GM18909 (cell line): Measurements from ENCODE around the gene BCAR3.
"Not testable (repeated sequence)": the region's sequence is repeated elsewhere in the genome, so short reads cannot be mapped to it uniquely, and the experiment has no call there.

Source experiments
- ATAC-seq: cut with Tn5 transposase; IDR thresholded peaks from one replicate; pipeline ENCODE4 v1.9.1; 2021; ENCODE audit warnings: mild to moderate bottlenecking; ENCODE audit not compliant: unreplicated experiment, poor library complexity

BCAR3 gene

GRCh38 chr1:93559695-93560094 is 121.9 kb downstream of the BCAR3 start:
- ATAC-seq = no peak

DNA sequence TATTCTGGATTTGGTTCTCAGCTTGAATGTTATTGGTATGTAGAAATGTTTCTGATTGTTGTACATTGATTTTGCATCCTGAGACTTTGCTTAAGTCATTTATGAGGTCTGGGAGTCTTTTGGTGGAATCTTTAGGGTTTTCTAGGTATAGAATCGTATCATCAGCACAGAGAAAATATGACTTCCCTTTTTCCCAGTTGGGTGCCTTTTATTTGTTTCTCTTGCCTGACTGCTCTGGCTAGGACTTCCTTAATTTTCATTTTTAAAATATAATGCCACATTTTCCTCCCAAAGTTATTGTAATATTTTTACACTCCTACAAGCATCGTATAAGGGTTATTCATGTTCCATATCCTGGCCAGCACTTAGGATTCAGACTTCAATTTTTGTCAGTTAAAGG is 122.6 kb downstream of the BCAR3 start:
- no peak for ATAC-seq

GRCh38 chr1:93556291-93556690 is 125.3 kb downstream of the BCAR3 start:
- no peak for ATAC-seq

- no peak for ATAC-seq
Measured at GRCh38 chr1:93554883-93555872, 126.5 kb downstream of the BCAR3 start.

GRCh38 chr1:93553886-93554490 is 127.6 kb downstream of the BCAR3 start:
- not testable (repeated sequence) for ATAC-seq

- no peak for ATAC-seq
Measured at GRCh38 chr1:93552741-93553455, 128.7 kb downstream of the BCAR3 start.

DNA sequence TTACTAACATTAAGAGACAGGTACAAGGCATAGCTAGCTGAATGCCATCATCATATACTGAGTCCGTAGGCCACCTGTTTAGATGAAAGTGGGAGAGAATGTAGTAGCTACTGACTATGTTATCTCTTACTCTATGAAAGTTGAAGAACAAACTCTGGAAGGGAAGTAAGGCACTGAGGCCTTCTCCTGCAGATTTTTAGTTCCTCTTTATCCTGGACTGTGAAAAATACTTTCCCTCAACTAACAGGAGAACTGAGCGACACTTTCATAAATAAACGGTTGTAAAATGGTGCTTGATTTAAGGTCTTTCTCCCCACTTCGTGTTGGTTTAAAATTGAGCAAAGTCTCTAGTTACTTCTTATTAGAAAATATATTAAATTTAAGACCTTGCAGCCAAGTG is 131.8 kb downstream of the BCAR3 start:
- no peak for ATAC-seq

DNA sequence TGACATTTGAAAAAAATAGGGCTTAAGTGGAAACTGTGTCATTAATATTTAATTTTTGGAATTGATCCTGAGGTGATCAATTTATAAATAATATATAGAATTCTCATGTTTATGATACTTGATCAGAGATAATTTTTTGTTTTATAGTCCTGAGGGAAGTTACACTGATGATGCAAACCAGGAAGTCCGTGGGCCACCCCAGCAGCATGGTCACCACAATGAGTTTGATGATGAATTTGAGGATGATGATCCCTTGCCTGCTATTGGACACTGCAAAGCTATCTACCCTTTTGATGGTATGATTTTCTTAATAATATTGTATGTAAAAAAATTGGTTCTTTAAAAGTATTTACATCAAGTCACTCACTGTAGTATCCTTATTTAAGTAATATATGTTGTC is 132.5 kb downstream of the BCAR3 start:
- ATAC-seq = no peak

GRCh38 chr1:93546162-93546863 is 135.3 kb downstream of the BCAR3 start:
- ATAC-seq = no peak

DNA sequence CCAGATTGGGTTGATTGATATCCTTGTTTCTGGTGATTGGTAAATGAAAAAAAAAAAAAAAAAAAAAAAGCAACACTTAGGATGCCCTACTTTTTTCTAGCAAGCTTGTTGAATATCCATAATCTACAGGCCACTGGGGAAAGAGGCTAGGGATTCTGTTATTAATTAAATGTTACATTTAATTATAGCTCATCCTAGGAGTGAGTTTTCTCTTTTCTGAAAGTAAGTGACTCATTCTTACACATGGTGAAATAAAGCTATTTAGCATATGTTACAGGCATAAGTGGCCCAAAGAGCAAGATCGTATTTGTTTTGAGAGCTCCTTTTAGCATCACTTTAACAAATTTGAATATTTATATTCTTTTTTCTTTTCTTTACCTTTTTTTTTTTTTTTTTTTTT is 139.2 kb downstream of the BCAR3 start:
- no peak for ATAC-seq

GRCh38 chr1:93541045-93541444 is 140.6 kb downstream of the BCAR3 start:
- ATAC-seq = no peak

DNA sequence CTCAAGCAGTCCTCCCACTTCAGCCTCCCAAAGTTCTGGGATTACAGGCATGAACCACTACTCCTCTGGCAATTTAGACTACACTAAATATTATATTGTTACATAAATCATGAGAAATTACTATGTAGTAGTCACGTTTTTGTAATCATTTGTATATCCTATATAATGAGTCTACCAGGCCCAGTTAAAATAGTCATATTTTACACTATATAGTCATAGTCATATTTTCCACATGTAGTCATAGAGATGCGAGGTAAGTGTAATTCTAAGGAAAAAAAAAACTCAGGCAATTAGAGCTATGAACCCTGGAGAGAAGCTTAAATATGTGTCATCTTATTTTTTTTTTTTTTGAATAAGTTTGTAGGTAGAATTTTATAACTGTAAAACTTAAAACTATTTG is 143.7 kb downstream of the BCAR3 start:
- ATAC-seq = no peak

GRCh38 chr1:93537396-93537795 is 144.2 kb downstream of the BCAR3 start:
- no peak for ATAC-seq

DNA sequence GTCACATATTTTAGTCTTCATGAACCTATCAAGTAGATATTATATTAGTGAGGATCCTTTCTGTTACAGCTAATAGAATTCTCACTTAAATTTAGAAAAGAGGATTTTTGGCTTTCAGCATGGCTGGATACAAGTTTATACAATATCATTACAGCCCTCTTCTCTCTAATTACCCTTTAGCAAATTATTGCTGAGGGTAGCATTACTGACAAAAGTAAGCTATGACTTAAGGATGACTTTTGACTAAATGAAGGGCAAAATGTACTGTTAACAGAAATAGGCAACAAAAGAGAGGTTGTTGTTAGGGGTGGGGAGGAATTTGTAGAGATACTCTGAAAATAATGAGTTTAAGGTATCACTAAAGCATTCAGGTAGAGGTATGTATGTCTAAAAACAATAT is 148.0 kb downstream of the BCAR3 start:
- ATAC-seq = no peak

GRCh38 chr1:93532780-93533378 is 148.8 kb downstream of the BCAR3 start:
- no peak for ATAC-seq

DNA sequence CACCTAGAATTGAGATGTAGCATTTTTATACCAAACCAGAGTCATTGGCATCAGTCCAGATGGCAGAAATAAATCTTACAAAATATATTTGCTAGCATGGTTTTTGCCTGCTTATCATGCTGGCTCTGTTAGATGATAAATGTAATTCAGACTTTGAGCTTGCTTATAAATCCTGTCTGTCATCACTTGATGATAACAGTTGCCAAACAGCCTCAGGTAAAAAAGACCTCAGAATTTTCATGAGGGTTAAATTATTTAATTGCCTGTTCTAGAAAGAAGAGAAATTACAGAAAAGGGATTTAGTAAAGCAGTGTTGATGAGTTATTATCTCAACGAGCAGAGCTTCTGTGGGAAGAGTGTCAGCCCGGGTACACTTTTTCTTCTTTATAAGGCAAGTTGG is 150.4 kb downstream of the BCAR3 start:
- ATAC-seq = no peak

- ATAC-seq = no peak
Measured at GRCh38 chr1:93528412-93528811, 153.2 kb downstream of the BCAR3 start.

- no peak for ATAC-seq
Measured at GRCh38 chr1:93526431-93526830, 155.2 kb downstream of the BCAR3 start.

DNA sequence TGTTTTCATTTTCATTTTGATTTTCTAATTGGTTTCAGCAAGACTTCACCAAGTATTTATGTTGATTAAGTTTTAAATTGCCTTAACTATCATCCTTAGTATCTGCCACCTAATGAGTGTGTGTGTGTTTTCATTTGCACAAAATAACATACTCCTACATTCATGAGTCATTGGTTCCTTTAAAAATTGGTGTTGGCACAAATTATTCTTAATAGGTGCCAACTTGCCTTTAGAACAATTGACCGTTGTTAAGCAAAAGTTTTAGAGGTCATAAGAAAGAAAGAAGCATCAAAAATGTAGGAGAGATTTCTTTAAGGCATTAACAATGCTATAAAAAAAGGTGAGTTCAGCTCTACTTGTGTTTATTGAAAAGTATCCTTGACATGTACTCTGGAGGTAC is 156.2 kb downstream of the BCAR3 start:
- ATAC-seq = no peak

DNA sequence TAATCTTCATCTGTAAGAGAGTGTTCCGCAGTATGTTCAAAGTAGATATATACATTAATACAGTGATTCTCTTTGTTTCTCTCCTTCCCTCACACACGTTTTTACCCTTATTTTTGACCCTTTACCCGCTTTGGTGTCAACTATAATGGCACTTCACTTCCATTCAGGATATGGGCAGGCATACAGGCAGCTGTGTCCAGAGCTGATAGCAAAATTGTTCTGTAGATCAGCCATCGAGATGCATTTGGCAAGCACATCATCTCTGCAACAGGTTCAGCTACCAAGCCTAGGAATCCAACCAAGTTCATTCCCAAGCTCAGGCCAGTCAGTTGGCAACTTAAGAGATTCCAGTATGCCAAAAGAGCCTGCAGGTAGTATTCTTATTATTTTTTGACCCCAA is 158.9 kb downstream of the BCAR3 start:
- ATAC-seq = no peak
